ENCODE results near the gene MDH1. TPM values are rescaled to one million over a fixed set of nuclear protein-coding genes. Genes with fewer than 3 reads are reported as not detected.
"Not testable (repeated sequence)": the region's sequence is repeated elsewhere in the genome, so short reads cannot be mapped to it uniquely, and the experiment has no call there.

The MDH1 gene
- total RNA-seq, 4 donors from 2014 or later = 100 to 148 (median 121) TPM

- Histone ChIP-seq H3K4me3 (no peak overlapping the region), H3K4me1 (peaks cover 0 to 10% (median 0%) of the 10 kb centered on the region in 4 donors), H3K27ac (no peak overlapping the region), H3K9me3 (peaks cover 0 to 21% (median 2%) of the 10 kb centered on the region in 4 donors), H3K36me3 (peaks cover 0 to 26% (median 0%) of the 10 kb centered on the region in 3 donors), H3K27me3 (no peaks in the 10 kb centered on the region)
- no peak for DNase-seq (ENCODE audit: low spot score in 2 of 2)
- TF ChIP-seq EP300 (IDR thresholded peaks at IDR 0.05) = no peak
- TF ChIP-seq POLR2A (IDR thresholded peaks at IDR 0.05) = no peak
- no peak for TF ChIP-seq CTCF (IDR thresholded peaks at IDR 0.05)
- 44 to 54% methylated on average over 4 of the region's 4 CpGs for WGBS, 2 donors
Measured at GRCh38 chr2:63553049-63553448, 35.7 kb upstream of the MDH1 start.

GRCh38 chr2:63555299-63555698 is 33.5 kb upstream of the MDH1 start:
- Histone ChIP-seq H3K36me3 (peaks cover 0 to 47% (median 0%) of the 10 kb centered on the region in 3 donors), H3K27ac (no peak overlapping the region), H3K27me3 (no peaks in the 10 kb centered on the region), H3K9me3 (peaks cover 0 to 43% (median 7%) of the 10 kb centered on the region in 4 donors), H3K4me1 (peaks cover 0 to 10% (median 0%) of the 10 kb centered on the region in 4 donors), H3K4me3 (no peak overlapping the region)
- 94 to 98% methylated on average over 7 of the region's 7 CpGs for WGBS, 2 donors
- no peak for DNase-seq (ENCODE audit: low spot score in 2 of 2)
- TF ChIP-seq EP300 (IDR thresholded peaks at IDR 0.05) (no peak), CTCF (IDR thresholded peaks at IDR 0.05) (no peak), POLR2A (IDR thresholded peaks at IDR 0.05) (no peak)

DNA sequence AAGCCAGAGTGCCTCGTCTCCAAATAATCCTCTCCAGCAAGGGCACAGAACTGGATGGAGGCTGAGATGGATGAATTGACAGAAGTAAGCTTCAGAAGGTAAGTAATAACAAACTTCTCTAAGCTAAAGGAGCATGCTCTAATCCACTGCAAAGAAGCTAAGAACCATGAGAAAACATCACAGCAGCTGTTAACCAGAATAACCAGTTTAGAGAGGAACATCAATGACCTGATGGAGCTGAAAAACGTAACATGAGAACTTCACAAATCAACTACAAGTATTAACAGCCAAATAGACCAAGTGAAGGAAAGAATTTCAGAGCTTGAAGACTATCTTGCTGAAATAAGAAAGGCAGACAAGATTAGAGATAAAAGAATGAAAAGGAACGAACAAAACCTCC is 32.8 kb upstream of the MDH1 start:
- Histone ChIP-seq H3K27me3 (no peaks in the 10 kb centered on the region), H3K36me3 (peaks cover 0 to 52% (median 0%) of the 10 kb centered on the region in 3 donors), H3K4me1 (peaks cover 0 to 10% (median 0%) of the 10 kb centered on the region in 4 donors), H3K27ac (no peak overlapping the region), H3K4me3 (no peak overlapping the region), H3K9me3 (peaks cover 0 to 48% (median 7%) of the 10 kb centered on the region in 4 donors)
- TF ChIP-seq EP300 (IDR thresholded peaks at IDR 0.05) (no peak), POLR2A (IDR thresholded peaks at IDR 0.05) (no peak), CTCF (IDR thresholded peaks at IDR 0.05) (no peak)
- 95 to 98% methylated on average over 3 of the region's 3 CpGs for WGBS, 2 donors
- no peak for DNase-seq (ENCODE audit: low spot score in 2 of 2)

- H3K27me3 ChIP-seq; DNase-seq (ENCODE audit: low spot score in 2 of 2); H3K4me1 ChIP-seq; H3K4me3 ChIP-seq; H3K27ac ChIP-seq: not testable (repeated sequence)
- Histone ChIP-seq H3K9me3 (peaks cover 0 to 61% (median 7%) of the 10 kb centered on the region in 4 donors), H3K36me3 (peaks cover 0 to 67% (median 0%) of the 10 kb centered on the region in 3 donors)
Measured at GRCh38 chr2:63557819-63558218, 30.9 kb upstream of the MDH1 start.

GRCh38 chr2:63558922-63559321 is 29.8 kb upstream of the MDH1 start:
- not testable (repeated sequence) for H3K27ac ChIP-seq; H3K27me3 ChIP-seq; DNase-seq (ENCODE audit: low spot score in 2 of 2); H3K4me1 ChIP-seq; H3K4me3 ChIP-seq
- Histone ChIP-seq H3K36me3 (peaks cover 0 to 73% (median 0%) of the 10 kb centered on the region in 3 donors), H3K9me3 (peaks cover 0 to 61% (median 7%) of the 10 kb centered on the region in 4 donors)
- WGBS, 2 donors = 58 to 82% methylated on average over 3 of the region's 3 CpGs

GRCh38 chr2:63562751-63563150 is 26.0 kb upstream of the MDH1 start:
- H3K4me1 ChIP-seq = no peaks in the 10 kb centered on the region
- no peak overlapping the region for H3K27ac ChIP-seq
- H3K4me3 ChIP-seq = no peak overlapping the region
- no peak for DNase-seq (ENCODE audit: low spot score in 2 of 2)
- H3K36me3 ChIP-seq = peaks cover 0 to 49% (median 0%) of the 10 kb centered on the region in 3 donors
- TF ChIP-seq EP300 (IDR thresholded peaks at IDR 0.05) = no peak
- no peak for TF ChIP-seq CTCF (IDR thresholded peaks at IDR 0.05)
- no peak for TF ChIP-seq POLR2A (IDR thresholded peaks at IDR 0.05)
- no peaks in the 10 kb centered on the region for H3K27me3 ChIP-seq
- peaks cover 0 to 43% (median 6%) of the 10 kb centered on the region in 4 donors for H3K9me3 ChIP-seq
